Heart left ventricle (tissue), 13 donors: ENCODE measurements around the gene C3orf52.

Source experiments
- POLR2A ChIP-seq, 2 donors: fragments of 450-650 bp; IDR thresholded peaks; one replicate each; pipeline ENCODE4 v1.6.1; 2017; ENCODE audit warnings: antibody characterized with exemption in 2 of 2, mild to moderate bottlenecking in 2 of 2, moderate library complexity in 2 of 2
- TF ChIP-seq, protein P1 (sequence below), 12 donors: fragments of 200-600 bp; sonication (generic) in 4 of 12; IDR thresholded peaks; one replicate each; pipeline versions ENCODE4 v1.5.0 to v1.8.0; 2018 to 2022; ENCODE audit warnings: antibody characterized with exemption in 12 of 12, mild to moderate bottlenecking in 5 of 12
- donor health status: ischemic (EF 13 %, LVEDD 7.1; RV severe dilation, severe dysfunction).
- donor health status: DM: no; HTN: yes; CAD: no.
- donor health status: DM: no; HTN: no; CAD: no.
- donor health status: ischemic (EF 25% LVEDD 6.9; RV normal size, moderate dysfunction).
- donor health status: ischemic (EF 25% LVEDD 5.7; RV mildly dilated, moderate dysfunction).
- donor health status: ischemic (EF 35%, LVEDD 5.7; RV mildly dilated, moderate dysfunction).
- donor health status: nonischemic (EF 11% LVEDD 7.7; RV severe dilation, severe dysfunction).
- donor health status: DM: yes; HTN: yes; CAD: no.
- donor health status: PGD.
- donor health status: ischemic (EF 29% LVEDD 5.4; RV normal size, mild dysfunction).
- donor health status: nonischemic (EF 23%, LVEDD 6.1; RV moderate dilation, normal function).

DNA sequence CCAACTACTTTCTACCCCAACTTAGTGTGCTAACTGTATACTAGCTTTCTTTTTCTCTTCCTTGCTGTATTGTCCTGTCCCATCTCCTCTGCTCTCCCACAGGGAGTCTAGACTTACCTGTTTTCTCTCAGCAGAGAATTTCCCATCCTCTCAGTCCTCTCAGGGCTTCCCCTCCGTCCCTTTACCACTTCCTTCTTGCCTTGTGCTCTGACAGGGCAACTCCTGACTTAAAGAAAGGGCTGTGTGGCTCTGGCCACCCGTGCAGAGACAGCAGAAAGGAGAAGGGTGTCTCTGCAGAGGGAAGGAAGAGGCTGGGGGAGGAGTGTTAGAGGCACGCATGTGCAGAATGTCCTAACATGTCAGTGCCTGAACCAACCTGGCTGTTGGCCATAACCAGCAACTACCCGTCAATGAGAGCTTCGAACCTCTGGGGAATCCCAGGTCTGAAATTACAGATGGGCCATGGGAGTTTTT is 46.8 kb downstream of the C3orf52 start, which contains the start of gene GCSAM:
- TF ChIP-seq, protein P1, sequence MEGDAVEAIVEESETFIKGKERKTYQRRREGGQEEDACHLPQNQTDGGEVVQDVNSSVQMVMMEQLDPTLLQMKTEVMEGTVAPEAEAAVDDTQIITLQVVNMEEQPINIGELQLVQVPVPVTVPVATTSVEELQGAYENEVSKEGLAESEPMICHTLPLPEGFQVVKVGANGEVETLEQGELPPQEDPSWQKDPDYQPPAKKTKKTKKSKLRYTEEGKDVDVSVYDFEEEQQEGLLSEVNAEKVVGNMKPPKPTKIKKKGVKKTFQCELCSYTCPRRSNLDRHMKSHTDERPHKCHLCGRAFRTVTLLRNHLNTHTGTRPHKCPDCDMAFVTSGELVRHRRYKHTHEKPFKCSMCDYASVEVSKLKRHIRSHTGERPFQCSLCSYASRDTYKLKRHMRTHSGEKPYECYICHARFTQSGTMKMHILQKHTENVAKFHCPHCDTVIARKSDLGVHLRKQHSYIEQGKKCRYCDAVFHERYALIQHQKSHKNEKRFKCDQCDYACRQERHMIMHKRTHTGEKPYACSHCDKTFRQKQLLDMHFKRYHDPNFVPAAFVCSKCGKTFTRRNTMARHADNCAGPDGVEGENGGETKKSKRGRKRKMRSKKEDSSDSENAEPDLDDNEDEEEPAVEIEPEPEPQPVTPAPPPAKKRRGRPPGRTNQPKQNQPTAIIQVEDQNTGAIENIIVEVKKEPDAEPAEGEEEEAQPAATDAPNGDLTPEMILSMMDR (IDR thresholded peaks at IDR 0.05): no peak
- no peak for TF ChIP-seq POLR2A (IDR thresholded peaks at IDR 0.05)
